Iris pigment epithelial cell (primary cell): ENCODE data around the gene SHANK3.

ENCODE experiments used
- DNase-seq: peaks from one replicate; pipeline ENCODE4 v3.0.0-alpha.2; 2011; ENCODE audit warnings: low read depth

Gene SHANK3

DNA sequence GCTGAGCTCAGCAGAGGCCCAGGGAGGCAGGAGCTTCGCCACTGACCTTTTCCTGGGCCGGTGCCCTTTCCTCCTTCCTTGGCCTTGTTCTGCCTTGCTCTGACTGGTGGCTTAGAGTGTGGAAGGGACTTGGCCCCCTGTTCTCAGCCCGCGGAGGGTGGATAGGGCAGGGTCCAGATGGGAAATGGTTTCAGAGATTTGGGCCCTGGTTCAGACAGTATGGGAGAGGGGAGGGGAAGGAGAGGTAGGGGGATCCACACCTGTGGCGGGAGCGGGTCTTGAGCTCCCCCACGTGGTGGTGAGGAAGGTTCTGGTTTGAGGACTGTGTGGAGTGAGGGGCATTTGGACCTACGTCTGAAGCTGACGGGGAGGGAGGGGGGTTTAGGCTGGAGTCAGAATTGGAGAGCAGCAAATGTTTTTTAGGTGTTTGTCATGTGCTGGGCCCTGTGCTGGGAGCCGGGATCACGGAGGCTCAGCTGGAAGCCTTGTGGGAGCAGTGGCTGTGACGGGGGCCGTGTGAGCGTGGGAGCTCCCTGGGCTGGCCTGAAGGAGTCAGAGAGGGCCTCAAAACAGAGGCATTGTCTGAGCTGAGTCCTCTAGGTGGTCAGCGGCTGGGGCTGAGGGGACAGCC is 27.2 kb downstream of the SHANK3 start:
- DNase-seq: no peak

DNA sequence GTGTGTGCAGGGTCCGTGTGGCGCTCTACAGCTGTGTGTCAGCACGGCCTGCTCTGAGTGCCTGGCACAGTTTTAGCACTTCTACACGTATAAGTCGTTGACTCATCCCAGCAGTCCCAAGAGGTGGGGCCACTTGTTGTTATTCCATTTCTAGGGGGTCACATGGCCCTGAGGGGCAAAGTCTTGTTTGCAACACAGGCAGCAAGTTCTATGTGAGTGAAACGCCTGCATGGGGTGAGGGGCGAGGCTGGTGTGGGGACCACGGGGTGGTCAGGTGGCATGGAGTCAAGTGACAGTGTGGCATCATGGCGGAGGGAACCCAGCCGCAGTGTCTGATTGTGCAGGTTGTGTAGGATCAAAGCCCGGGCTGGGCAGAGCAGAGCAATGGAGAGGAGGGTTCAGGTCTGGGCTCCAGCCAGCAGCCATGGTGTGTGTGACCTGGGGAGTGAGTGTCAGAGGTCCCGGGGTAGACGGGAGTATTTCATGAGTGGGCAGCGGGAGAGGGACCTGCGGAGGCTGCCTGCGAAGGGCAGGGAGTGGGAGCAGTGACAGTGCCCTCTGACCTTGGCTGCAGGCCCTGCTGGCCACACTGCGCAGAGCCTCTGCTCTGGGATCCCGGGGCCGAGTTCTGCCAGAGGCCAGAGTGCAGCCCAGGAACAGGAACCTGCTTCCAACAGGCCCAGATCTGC is 27.9 kb downstream of the SHANK3 start:
- no peak for DNase-seq

DNA sequence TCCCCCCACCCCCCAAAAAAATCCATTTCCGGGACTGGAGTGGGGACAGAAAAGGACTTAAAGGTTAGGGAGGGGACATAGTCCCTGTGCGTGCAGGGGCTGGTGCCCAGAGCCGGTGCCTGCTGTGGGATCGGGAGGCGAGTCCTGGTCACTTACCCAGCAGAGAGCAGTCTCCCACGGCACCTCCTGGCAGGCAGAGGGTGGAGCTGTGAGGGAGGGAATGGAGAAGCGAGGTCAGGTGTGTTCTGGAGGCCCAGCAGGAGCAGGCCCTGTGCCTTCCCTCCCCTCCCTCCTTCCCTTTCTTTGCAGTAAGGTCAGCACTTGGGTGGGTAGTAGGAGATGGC is 28.4 kb downstream of the SHANK3 start:
- DNase-seq: no peak

GRCh38 chr22:50701428-50702154 is 29.0 kb downstream of the SHANK3 start:
- DNase-seq: no peak

DNA sequence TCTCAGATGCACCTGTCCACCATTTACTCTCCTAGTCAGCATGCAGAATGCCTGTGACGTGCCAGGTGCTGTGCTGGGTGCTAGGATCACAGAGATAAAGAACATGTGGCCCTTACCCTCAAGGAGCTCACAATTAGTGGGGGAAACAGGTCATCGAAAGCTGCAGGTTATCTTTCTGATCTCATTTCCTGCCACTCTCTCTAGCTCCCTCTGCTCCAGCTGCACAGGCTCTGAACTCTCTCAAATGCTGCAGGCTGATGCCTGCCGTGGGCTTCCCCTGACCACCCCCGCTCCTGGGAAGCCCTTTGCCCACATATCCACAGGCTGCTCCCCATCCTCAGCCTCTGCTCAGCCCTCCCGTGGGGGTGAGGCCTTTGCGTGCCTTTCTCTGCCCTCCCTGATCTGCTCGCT is 29.6 kb downstream of the SHANK3 start:
- no peak for DNase-seq

GRCh38 chr22:50702821-50703725 is 30.4 kb downstream of the SHANK3 start:
- no peak for DNase-seq

DNA sequence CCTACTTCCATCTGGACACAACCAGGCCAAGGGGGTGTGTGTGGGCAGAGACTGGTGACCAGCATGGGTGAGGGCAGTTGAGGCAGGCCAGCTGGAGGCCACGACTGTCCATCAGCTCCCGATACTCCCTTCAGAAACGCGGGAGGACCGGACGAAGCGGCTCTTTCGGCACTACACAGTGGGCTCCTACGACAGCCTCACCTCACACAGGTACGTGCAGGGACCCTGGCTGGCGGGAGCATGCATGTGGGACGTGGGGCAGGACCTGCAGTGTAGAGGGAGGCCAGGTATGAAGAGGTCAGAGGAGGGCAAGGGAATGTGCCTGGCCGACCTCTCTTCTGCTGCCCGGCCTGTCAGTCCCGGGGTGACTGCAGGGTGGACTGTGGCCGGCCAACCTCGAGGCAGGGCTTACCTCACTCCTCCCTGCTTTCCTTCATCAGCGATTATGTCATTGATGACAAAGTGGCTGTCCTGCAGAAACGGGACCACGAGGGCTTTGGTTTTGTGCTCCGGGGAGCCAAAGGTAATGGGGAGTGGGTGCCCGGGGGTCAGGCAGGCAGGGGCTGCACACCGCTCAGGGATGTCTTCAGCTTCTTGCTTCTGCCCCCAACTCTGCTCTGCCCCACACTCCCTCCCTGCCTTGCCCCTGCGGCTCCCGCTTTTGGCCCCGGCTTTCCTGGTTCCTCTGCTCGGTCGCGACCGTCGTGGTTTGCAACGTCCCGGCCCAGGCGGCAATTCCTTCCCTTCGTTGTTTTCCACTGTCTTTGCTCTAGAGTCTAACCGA is 31.3 kb downstream of the SHANK3 start:
- no peak for DNase-seq

DNA sequence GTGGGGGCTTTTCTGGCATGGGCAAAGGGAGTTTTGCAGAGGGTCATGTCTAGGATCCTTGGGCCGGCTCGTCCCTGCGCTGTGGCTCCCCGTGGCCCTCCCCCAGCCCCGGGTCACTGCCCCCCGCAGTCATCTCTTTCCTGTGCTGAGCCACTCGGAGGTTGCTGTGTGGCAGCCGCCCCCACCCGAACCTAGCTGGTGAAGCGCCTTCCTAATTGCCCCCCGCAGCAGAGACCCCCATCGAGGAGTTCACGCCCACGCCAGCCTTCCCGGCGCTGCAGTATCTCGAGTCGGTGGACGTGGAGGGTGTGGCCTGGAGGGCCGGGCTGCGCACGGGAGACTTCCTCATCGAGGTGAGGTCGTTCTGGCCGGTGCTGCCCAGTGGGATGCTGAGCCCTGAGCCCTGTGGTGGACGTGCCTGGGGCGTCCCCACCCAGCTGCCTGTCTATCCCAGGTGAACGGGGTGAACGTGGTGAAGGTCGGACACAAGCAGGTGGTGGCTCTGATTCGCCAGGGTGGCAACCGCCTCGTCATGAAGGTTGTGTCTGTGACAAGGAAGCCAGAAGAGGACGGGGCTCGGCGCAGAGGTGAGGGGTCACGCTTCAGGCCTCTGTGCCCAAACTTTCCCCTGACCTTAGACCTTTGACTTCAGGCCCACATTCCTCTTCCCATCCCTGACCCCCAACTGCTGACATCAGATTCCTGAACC is 32.0 kb downstream of the SHANK3 start:
- no peak for DNase-seq

GRCh38 chr22:50705219-50705691 is 32.6 kb downstream of the SHANK3 start:
- DNase-seq: peak; percentile 89

- DNase-seq: no peak
Observed at GRCh38 chr22:50705851-50706351, 33.3 kb downstream of the SHANK3 start.

GRCh38 chr22:50706481-50707125 is 34.0 kb downstream of the SHANK3 start:
- no peak for DNase-seq

GRCh38 chr22:50708474-50708873 is 35.9 kb downstream of the SHANK3 start:
- no peak for DNase-seq

DNA sequence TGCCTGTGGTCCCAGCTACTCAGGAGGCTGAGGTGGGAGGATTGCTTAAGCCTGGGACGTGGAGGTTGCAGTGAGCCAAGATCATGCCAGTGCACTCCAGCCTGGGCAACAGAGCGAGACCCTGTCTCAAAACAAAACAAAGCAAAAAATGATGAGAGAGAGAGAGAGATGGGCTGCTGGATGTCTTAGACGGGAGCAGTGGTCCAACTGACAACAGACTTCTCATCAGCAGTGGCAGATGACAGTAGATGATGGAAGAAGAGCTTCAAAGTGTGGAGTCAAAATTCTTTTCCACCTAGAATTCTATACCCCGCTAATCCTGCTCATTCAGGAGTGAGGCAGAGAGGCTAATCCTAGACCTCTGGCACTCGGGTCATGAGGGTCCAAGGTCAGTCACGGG is 36.4 kb downstream of the SHANK3 start:
- DNase-seq: no peak

GRCh38 chr22:50710221-50710620 is 37.6 kb downstream of the SHANK3 start:
- no peak for DNase-seq

DNA sequence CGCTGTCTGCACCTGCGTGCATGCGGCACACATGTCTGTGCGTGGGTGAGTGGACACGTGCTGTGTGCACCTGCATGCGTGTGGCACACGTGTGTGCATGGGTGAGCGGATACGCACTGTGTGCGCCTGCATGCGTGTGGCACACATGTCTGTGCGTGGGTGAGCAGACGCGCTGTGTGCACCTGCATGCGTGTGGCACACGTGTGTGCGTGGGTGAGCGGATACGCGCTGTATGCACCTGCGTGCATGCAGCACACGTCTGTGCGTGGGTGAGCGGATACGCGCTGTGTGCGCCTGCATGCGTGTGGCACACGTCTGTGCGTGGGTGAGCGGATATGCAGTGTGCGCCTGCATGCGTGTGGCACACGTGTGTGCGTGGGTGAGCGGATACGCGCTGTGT is 38.3 kb downstream of the SHANK3 start:
- DNase-seq: no peak

DNA sequence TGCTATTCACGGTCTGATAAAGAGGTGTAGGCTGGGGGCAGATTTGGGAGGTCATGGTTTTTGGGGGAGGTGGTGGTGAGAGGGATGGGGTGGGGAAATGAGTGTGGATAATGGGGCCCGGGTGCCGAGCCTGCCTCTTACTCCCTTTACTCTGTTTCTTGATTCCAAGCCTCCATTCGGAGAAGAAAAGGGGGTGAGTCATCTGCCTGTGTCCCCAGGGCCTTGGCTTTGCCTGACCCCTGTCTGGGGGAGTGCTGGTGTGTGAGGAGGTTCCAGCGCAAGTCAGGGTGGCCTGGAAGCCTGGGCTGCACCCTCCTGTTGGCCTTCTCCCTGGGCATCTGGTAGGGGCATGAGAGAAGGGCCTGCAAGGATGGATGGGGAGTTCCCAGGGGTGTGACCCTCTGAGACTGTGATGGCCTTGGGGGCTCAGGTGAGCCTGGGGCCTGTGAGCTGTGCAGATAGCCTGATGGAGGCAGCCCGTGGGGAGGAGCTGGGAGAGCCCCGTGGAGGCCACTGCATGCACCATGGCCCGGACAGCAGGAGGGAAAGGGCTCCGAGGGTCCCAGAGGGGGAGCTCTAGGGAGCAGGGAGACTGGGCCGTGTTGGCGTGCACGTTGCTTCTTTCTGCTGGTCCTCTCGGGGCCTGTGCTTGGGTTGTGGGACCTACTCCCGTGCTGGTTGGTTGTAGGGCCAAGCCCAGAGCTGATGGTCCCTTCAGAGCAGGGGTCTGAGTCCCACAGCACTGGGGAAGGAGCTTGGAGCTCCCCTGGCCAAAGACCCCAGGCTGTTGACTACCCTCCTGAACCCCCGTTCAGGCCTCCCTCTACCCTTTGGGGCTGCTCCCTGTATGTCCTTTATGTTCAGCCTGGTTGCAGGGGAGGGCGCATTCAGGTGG is 39.1 kb downstream of the SHANK3 start:
- DNase-seq: no peak

DNA sequence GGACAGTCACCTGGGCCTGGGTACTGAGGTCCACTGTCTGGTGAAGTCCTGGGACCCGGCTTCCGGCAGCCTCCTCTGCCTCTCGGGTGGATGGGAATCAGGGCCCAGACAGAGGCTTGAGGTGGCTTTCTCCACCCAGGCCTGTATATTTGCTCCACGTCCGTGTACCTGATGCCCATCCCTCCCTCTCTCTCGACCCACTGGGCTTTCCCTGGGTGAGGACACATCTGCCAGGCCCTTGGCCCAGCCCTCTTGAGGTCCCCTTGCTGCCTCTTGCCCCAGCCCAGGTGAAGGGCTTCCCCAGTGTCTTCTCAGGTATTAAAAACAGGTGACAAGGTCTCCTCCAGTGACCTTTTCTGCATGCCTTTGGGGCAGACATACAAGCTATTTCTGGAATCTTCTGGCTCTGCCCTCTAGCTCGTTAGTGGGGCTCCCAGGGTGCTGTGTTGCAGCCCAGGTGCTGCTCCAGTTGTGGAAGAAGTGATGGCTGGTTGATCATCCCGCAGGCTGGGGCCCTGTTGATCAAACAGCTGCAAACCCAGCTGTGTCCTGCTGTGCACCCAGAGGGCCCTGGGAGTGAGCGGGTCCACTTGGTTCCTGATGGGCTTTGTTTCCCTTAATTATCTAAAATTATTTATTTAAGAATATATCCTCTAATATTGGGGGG is 39.9 kb downstream of the SHANK3 start:
- DNase-seq: no peak

DNA sequence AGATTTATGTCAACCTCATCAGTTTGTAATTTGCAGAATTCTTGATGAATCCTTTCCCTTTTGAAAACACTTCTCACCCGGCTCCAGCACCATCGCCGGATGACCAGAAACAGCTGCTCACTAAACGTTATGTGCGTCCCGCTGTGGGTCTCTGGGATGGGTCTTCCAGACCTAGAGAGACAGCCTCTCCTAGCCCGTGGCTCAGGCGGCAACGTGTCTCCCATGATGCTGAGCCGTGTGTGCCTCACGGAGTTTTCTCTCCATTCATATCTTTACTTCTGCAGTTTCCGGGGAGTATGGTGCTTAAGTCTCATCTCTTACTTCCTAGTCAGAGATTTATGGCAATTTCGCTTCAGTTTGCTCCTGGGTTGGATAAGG is 40.4 kb downstream of the SHANK3 start:
- no peak for DNase-seq
